NT2/D1 (cell line): ENCODE results near the gene GNAT3.

Experiments
- DNase-seq: peaks from one replicate; pipeline ENCODE4 v3.0.0-alpha.2; 2011; ENCODE audit warnings: low read depth, low spot score
- H3K27me3 ChIP-seq: 2 replicates; pipeline ENCODE4 v1.6.0; 2011; ENCODE audit warnings: mild to moderate bottlenecking; ENCODE audit not compliant: insufficient read length, insufficient read depth
- H3K36me3 ChIP-seq: 2 replicates; pipeline ENCODE4 v1.6.1; 2011; ENCODE audit warnings: mild to moderate bottlenecking, low read length, mixed read lengths; ENCODE audit not compliant: insufficient read depth, insufficient read length
- H3K4me1 ChIP-seq: 2 replicates; pipeline ENCODE4 v1.5.1; 2011; ENCODE audit not compliant: insufficient read depth, insufficient read length
- H3K4me3 ChIP-seq: 2 replicates; pipeline ENCODE4 v1.5.1; 2011; ENCODE audit warnings: low read depth; ENCODE audit not compliant: insufficient read length
- H3K9ac ChIP-seq: 2 replicates; pipeline ENCODE4 v1.6.0; 2011; ENCODE audit warnings: low read depth; ENCODE audit not compliant: insufficient read length
- H3K9me3 ChIP-seq: 2 replicates; pipeline ENCODE4 v1.5.1; 2011; ENCODE audit warnings: mild to moderate bottlenecking, low read length; ENCODE audit not compliant: insufficient read depth
- SUZ12 ChIP-seq: IDR thresholded peaks from 2 replicates; pipeline ENCODE4 v1.6.1; 2011; ENCODE audit not compliant: insufficient read length, insufficient read depth; ENCODE audit errors: extremely low read depth
- YY1 ChIP-seq: IDR thresholded peaks from 2 replicates; pipeline ENCODE4 v1.6.1; 2011; ENCODE audit not compliant: insufficient read length, insufficient read depth
- ZNF274 ChIP-seq: IDR thresholded peaks from 2 replicates; pipeline ENCODE4 v1.6.1; 2011; ENCODE audit warnings: mild to moderate bottlenecking, low read depth, low read length

Gene GNAT3

GRCh38 chr7:80475383-80475782, 36.5 kb downstream of the GNAT3 start:
- H3K4me1 ChIP-seq = no peaks in the 10 kb centered on the region
- TF ChIP-seq ZNF274 (no peak), YY1 (no peak), SUZ12 (no peak)
- 0 out of 2 replicates have a peak, but pooled peaks cover 8% of the 10 kb centered on the region for H3K9me3 ChIP-seq
- no peaks in the 10 kb centered on the region for H3K27me3 ChIP-seq
- no peaks in the 10 kb centered on the region for H3K36me3 ChIP-seq
- no peak overlapping the region for H3K4me3 ChIP-seq
- no peak overlapping the region for H3K9ac ChIP-seq
- no peak for DNase-seq

- Histone ChIP-seq H3K36me3 (no peaks in the 10 kb centered on the region), H3K4me3 (no peak overlapping the region), H3K4me1 (no peaks in the 10 kb centered on the region), H3K9me3 (no peaks in the 10 kb centered on the region), H3K9ac (no peak overlapping the region), H3K27me3 (no peaks in the 10 kb centered on the region)
- no peak for DNase-seq
- TF ChIP-seq SUZ12 = no peak
- TF ChIP-seq ZNF274 = no peak
- TF ChIP-seq YY1 = no peak
These were observed 38.1 kb downstream of the GNAT3 start for GRCh38 chr7:80473751-80474150.

GRCh38 chr7:80472491-80473200, 39.2 kb downstream of the GNAT3 start:
- TF ChIP-seq ZNF274 (no peak), SUZ12 (no peak), YY1 (no peak)
- no peaks in the 10 kb centered on the region for H3K27me3 ChIP-seq
- H3K4me3 ChIP-seq = no peak overlapping the region
- H3K9me3 ChIP-seq = no peaks in the 10 kb centered on the region
- no peaks in the 10 kb centered on the region for H3K36me3 ChIP-seq
- H3K9ac ChIP-seq = no peak overlapping the region
- H3K4me1 ChIP-seq = no peaks in the 10 kb centered on the region
- no peak for DNase-seq

GRCh38 chr7:80468931-80469714, 42.7 kb downstream of the GNAT3 start:
- H3K27me3 ChIP-seq = no peaks in the 10 kb centered on the region
- no peaks in the 10 kb centered on the region for H3K36me3 ChIP-seq
- H3K9ac ChIP-seq = no peak overlapping the region
- TF ChIP-seq ZNF274 (no peak), YY1 (no peak), SUZ12 (no peak)
- no peak overlapping the region for H3K4me3 ChIP-seq
- DNase-seq = no peak
- no peaks in the 10 kb centered on the region for H3K9me3 ChIP-seq
- H3K4me1 ChIP-seq = no peaks in the 10 kb centered on the region

- H3K36me3 ChIP-seq = no peaks in the 10 kb centered on the region
- no peak overlapping the region for H3K4me3 ChIP-seq
- H3K27me3 ChIP-seq = no peaks in the 10 kb centered on the region
- no peaks in the 10 kb centered on the region for H3K4me1 ChIP-seq
- H3K9ac ChIP-seq = no peak overlapping the region
- no peaks in the 10 kb centered on the region for H3K9me3 ChIP-seq
- no peak for TF ChIP-seq SUZ12
- TF ChIP-seq ZNF274 = no peak
- TF ChIP-seq YY1 = no peak
- DNase-seq = no peak
These were observed 44.8 kb downstream of the GNAT3 start for GRCh38 chr7:80467069-80467468.

- Histone ChIP-seq H3K9ac (no peak overlapping the region), H3K4me3 (no peak overlapping the region), H3K9me3 (no peaks in the 10 kb centered on the region), H3K36me3 (no peaks in the 10 kb centered on the region), H3K27me3 (no peaks in the 10 kb centered on the region), H3K4me1 (no peaks in the 10 kb centered on the region)
- DNase-seq = no peak
- TF ChIP-seq YY1 (no peak), ZNF274 (no peak), SUZ12 (no peak)
These were observed 45.2 kb downstream of the GNAT3 start for GRCh38 chr7:80466636-80467035.

- no peaks in the 10 kb centered on the region for H3K36me3 ChIP-seq
- no peak for DNase-seq
- TF ChIP-seq YY1 (no peak), ZNF274 (no peak), SUZ12 (no peak)
These were observed 47.7 kb downstream of the GNAT3 start for GRCh38 chr7:80464211-80464610.

More at GRCh38 chr7:80464211-80464610, 47.7 kb downstream of the GNAT3 start:
- H3K9ac ChIP-seq = no peak overlapping the region
- H3K4me1 ChIP-seq = no peaks in the 10 kb centered on the region
- H3K9me3 ChIP-seq = no peaks in the 10 kb centered on the region
- H3K4me3 ChIP-seq = no peak overlapping the region
- H3K27me3 ChIP-seq = no peaks in the 10 kb centered on the region
